HL-60 (cell line): Measurements from ENCODE around the gene SMARCA4.

ENCODE experiments used
- DNase-seq, 2 experiments: peaks; one replicate each; pipeline ENCODE4 v3.0.0-alpha.2; 2010 to 2020; ENCODE audit warnings: low read depth in 1 of 2, low spot score in 1 of 2
- H3K27ac ChIP-seq: fragments of 250-450 bp; sonication (Bioruptor Pico); replicated peaks from 2 replicates; pipeline ENCODE4 v1.5.1; 2020; ENCODE audit warnings: mild to moderate bottlenecking, moderate library complexity
- H3K27me3 ChIP-seq: fragments of 250-450 bp; sonication (Bioruptor Pico); 2 replicates; pipeline ENCODE4 v1.5.1; 2021; ENCODE audit warnings: mild to moderate bottlenecking, moderate library complexity; ENCODE audit not compliant: insufficient read depth, poor library complexity, severe bottlenecking
- H3K4me3 ChIP-seq: replicated peaks from 2 replicates; pipeline ENCODE4 v1.5.1; 2011; ENCODE audit warnings: mild to moderate bottlenecking, control low read depth, low read length; ENCODE audit not compliant: insufficient read depth
- CTCF ChIP-seq: IDR thresholded peaks from one replicate; pipeline ENCODE4 v1.5.1; 2011; ENCODE audit warnings: low read length, control low read depth, inconsistent platforms; ENCODE audit not compliant: insufficient read depth
- GABPA ChIP-seq: IDR thresholded peaks from 2 replicates; pipeline ENCODE4 v1.6.1; 2012; ENCODE audit warnings: low read depth
- POLR2AphosphoS5 ChIP-seq: IDR thresholded peaks from 2 replicates; pipeline ENCODE4 v1.6.1; 2012; ENCODE audit warnings: low read depth
- REST ChIP-seq: IDR thresholded peaks from 2 replicates; pipeline ENCODE4 v1.6.1; 2012; ENCODE audit warnings: low read depth; ENCODE audit not compliant: insufficient replicate concordance
- SPI1 ChIP-seq: IDR thresholded peaks from 2 replicates; pipeline ENCODE4 v1.6.1; 2012; ENCODE audit warnings: low read depth, mild to moderate bottlenecking, borderline replicate concordance

Gene SMARCA4

GRCh38 chr19:11025997-11026396 is 65.2 kb downstream of the SMARCA4 start:
- H3K4me3 ChIP-seq: no peak overlapping the region
- TF ChIP-seq REST (no peak), POLR2AphosphoS5 (no peak), SPI1 (no peak), GABPA (no peak), CTCF (no peak)
- DNase-seq: no peak
- H3K27me3 ChIP-seq: no peaks in the 10 kb centered on the region
- no peak overlapping the region for H3K27ac ChIP-seq

- no peak overlapping the region for H3K27ac ChIP-seq
- TF ChIP-seq GABPA (no peak), CTCF (no peak), POLR2AphosphoS5 (no peak), REST (no peak), SPI1 (no peak)
- DNase-seq: no peak
- no peak overlapping the region for H3K4me3 ChIP-seq
- H3K27me3 ChIP-seq: no peaks in the 10 kb centered on the region
These were observed 66.6 kb downstream of the SMARCA4 start for GRCh38 chr19:11027381-11027780.

- DNase-seq: no peak
- H3K4me3 ChIP-seq: no peak overlapping the region
- no peak for TF ChIP-seq CTCF
- TF ChIP-seq POLR2AphosphoS5: no peak
- TF ChIP-seq REST: no peak
- no peak for TF ChIP-seq GABPA
- no peak overlapping the region for H3K27ac ChIP-seq
- H3K27me3 ChIP-seq: no peaks in the 10 kb centered on the region
These were observed 67.3 kb downstream of the SMARCA4 start for GRCh38 chr19:11028146-11028545.
